ENCODE measurements around the gene CD19.
"Not testable (repeated sequence)": the region's sequence is repeated elsewhere in the genome, so short reads cannot be mapped to it uniquely, and the experiment has no call there.

- not testable (repeated sequence) for TF ChIP-seq CTCF, POLR2A (IDR thresholded peaks at IDR 0.05)
These were observed 8.1 kb downstream of the CD19 start for GRCh38 chr16:28939825-28940224.
